ENCODE measurements around the gene ASB2.

GRCh38 chr14:93977171-93977570 is 801 bp upstream of the ASB2 start:
- TF ChIP-seq, protein P1, sequence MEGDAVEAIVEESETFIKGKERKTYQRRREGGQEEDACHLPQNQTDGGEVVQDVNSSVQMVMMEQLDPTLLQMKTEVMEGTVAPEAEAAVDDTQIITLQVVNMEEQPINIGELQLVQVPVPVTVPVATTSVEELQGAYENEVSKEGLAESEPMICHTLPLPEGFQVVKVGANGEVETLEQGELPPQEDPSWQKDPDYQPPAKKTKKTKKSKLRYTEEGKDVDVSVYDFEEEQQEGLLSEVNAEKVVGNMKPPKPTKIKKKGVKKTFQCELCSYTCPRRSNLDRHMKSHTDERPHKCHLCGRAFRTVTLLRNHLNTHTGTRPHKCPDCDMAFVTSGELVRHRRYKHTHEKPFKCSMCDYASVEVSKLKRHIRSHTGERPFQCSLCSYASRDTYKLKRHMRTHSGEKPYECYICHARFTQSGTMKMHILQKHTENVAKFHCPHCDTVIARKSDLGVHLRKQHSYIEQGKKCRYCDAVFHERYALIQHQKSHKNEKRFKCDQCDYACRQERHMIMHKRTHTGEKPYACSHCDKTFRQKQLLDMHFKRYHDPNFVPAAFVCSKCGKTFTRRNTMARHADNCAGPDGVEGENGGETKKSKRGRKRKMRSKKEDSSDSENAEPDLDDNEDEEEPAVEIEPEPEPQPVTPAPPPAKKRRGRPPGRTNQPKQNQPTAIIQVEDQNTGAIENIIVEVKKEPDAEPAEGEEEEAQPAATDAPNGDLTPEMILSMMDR (IDR thresholded peaks at IDR 0.05), result no peak
- TF ChIP-seq POLR2A (IDR thresholded peaks at IDR 0.05), result no peak
- no peak for TF ChIP-seq POLR2AphosphoS5 (IDR thresholded peaks at IDR 0.05)

Measured in prostate gland (tissue), 2 donors.